ENCODE results near the gene CLDN34.

DNA sequence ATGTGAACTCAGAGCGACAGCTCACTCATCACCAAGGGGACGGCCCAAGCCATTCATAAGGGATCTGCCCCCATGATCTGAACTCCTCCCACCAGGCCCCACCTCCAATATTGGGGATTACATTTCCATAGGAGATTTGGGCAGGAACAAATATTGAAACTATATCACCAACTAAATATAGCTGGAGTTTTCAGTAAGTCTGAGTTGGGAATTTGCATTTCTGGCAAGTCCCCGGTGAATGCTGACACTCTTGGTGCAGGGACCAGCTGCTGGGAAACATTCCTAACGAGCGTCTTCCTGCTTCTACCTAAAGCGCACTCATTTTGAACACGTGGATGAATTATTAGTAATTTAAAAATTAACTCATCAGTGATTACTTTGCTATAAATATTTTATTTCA lies 13.2 kb downstream of the CLDN34 start:
- no peak for TF ChIP-seq FOXA1 (IDR thresholded peaks at IDR 0.05)
- no peak for TF ChIP-seq CTCF (IDR thresholded peaks at IDR 0.05; ENCODE audit: low read depth, low read length, missing input control)
- no peak for TF ChIP-seq RXRA (IDR thresholded peaks at IDR 0.05)
- no peak for TF ChIP-seq JUND (IDR thresholded peaks at IDR 0.05)
- no peak for TF ChIP-seq EGR1 (IDR thresholded peaks at IDR 0.05; ENCODE audit: low read depth in 2 of 2)
- no peak for TF ChIP-seq RAD21 (IDR thresholded peaks at IDR 0.05)
- TF ChIP-seq GABPA (IDR thresholded peaks at IDR 0.05 in 1 of 2, conservative IDR thresholded peaks at IDR 0.05 in 1 of 2), result no peak
- TF ChIP-seq YY1 (IDR thresholded peaks at IDR 0.05), result no peak
